D721Med (cell line): ENCODE results near the gene CPEB1.

Experiments
- DNase-seq: peaks from one replicate; pipeline ENCODE4 v3.0.0; 2011; ENCODE audit warnings: low spot score; ENCODE audit not compliant: insufficient read length
- FAIRE-seq: peaks from 2 replicates; lab custom pipeline; 2011; peaks lifted over from hg19 to GRCh38; lab: Jason Lieb, UNC
- CTCF ChIP-seq: IDR thresholded peaks from 2 replicates; pipeline ENCODE4 v1.5.1; 2012; ENCODE audit warnings: mild to moderate bottlenecking, control low read depth; ENCODE audit not compliant: insufficient read depth; ENCODE audit errors: missing control alignments

The CPEB1 gene

GRCh38 chr15:82641129-82641798, 5.9 kb downstream of the CPEB1 start:
- TF ChIP-seq CTCF = no peak
- DNase-seq = no peak
- FAIRE-seq = peak; percentile 91

GRCh38 chr15:82640672-82641071, 6.5 kb downstream of the CPEB1 start:
- no peak for FAIRE-seq
- DNase-seq = no peak
- TF ChIP-seq CTCF = no peak

- DNase-seq (no peak), FAIRE-seq (no peak)
- no peak for TF ChIP-seq CTCF
Observed at GRCh38 chr15:82635798-82636197, 11.4 kb downstream of the CPEB1 start.

GRCh38 chr15:82630033-82630432, 17.1 kb downstream of the CPEB1 start:
- no peak for FAIRE-seq
- TF ChIP-seq CTCF = no peak
- DNase-seq = no peak

GRCh38 chr15:82625136-82625535, 22.0 kb downstream of the CPEB1 start:
- no peak for FAIRE-seq
- no peak for TF ChIP-seq CTCF
- DNase-seq = no peak

- TF ChIP-seq CTCF = no peak
- no peak for FAIRE-seq
- DNase-seq = no peak
Observed at GRCh38 chr15:82624438-82624837, 22.7 kb downstream of the CPEB1 start.

GRCh38 chr15:82624008-82624407, 23.2 kb downstream of the CPEB1 start:
- TF ChIP-seq CTCF = no peak
- DNase-seq = no peak
- FAIRE-seq = no peak
